ENCODE data around the gene PGLYRP3.

GRCh38 chr1:153347856-153348255, 35.1 kb upstream of the PGLYRP3 start:
- TF ChIP-seq POLR2A (IDR thresholded peaks at IDR 0.05), result no peak
- TF ChIP-seq CTCF (IDR thresholded peaks at IDR 0.05), result no peak
- TF ChIP-seq POLR2AphosphoS5 (IDR thresholded peaks at IDR 0.05), result no peak
- TF ChIP-seq EP300 (IDR thresholded peaks at IDR 0.05), result no peak

Measured in upper lobe of left lung (tissue), 4 donors.